Measurements from ENCODE around the gene PPP2R2C. TPM values are rescaled to one million over a fixed set of nuclear protein-coding genes. Genes with fewer than 3 reads are reported as not detected.

Gene PPP2R2C
- total RNA-seq, 1 experiment from 2014 or later, result 9.5 TPM

- ATAC-seq, result no peak
- no peak overlapping the region for H2AFZ ChIP-seq (ENCODE audit: low read length)
- CTCF ChIA-PET, result no interaction called here
- intact Hi-C loops (cut with micrococcal nuclease), result loop anchor here (5.0 kb wide), 1 partner anchor 205 kb away; no protein-coding TSS in a partner anchor
- no peak for TF ChIP-seq EZH2phosphoT487 (IDR thresholded peaks at IDR 0.05; ENCODE audit: borderline replicate concordance, low read length)
- no peak for TF ChIP-seq EZH2 (IDR thresholded peaks at IDR 0.05; ENCODE audit: low read length, unreplicated experiment)
- TF ChIP-seq CTCF (conservative IDR thresholded peaks at IDR 0.05; ENCODE audit: low read depth, low read length), result no peak
- peaks cover 24% of the 10 kb centered on the region for H3K4me1 ChIP-seq (ENCODE audit: insufficient read depth, low read length)
- H3K4me3 ChIP-seq (ENCODE audit: low read length), result no peak overlapping the region
- H3K27me3 ChIP-seq (ENCODE audit: low read length), result no peaks in the 10 kb centered on the region
- POLR2A ChIA-PET (ENCODE audit: unreplicated experiment), result no interaction called here
- no peaks in the 10 kb centered on the region for H3K9me3 ChIP-seq (ENCODE audit: low read length)
- no TSS peak for BruUV-seq (replicated peaks)
- H3K36me3 ChIP-seq (ENCODE audit: low read depth, low read length), result no peaks in the 10 kb centered on the region
- H4K20me1 ChIP-seq (ENCODE audit: low read length), result no peaks in the 10 kb centered on the region
- no peaks in the 10 kb centered on the region for H3K9me2 ChIP-seq (replicated peaks; ENCODE audit: low read length)
- no peak for DNase-seq
- H3K4me2 ChIP-seq (ENCODE audit: low read length), result no peak overlapping the region
- no peaks in the 10 kb centered on the region for H3F3A ChIP-seq (ENCODE audit: low read length, unreplicated experiment)
- peak overlapping the region; percentile 96 for H3K27ac ChIP-seq (ENCODE audit: low read length)
- peak overlapping the region; percentile 81 for H3K9ac ChIP-seq (ENCODE audit: low read length)
- no peaks in the 10 kb centered on the region for H3K79me2 ChIP-seq (ENCODE audit: low read length)
Measured at GRCh38 chr4:6342530-6343293, 129.7 kb downstream of the PPP2R2C start.

GRCh38 chr4:6341696-6342095, 130.7 kb downstream of the PPP2R2C start:
- no peak overlapping the region for H2AFZ ChIP-seq (ENCODE audit: low read length)
- H3K9ac ChIP-seq (ENCODE audit: low read length), result no peak overlapping the region
- ATAC-seq (no peak), DNase-seq (no peak)
- TF ChIP-seq EZH2phosphoT487 (IDR thresholded peaks at IDR 0.05; ENCODE audit: borderline replicate concordance, low read length) (no peak), CTCF (conservative IDR thresholded peaks at IDR 0.05; ENCODE audit: low read depth, low read length) (no peak), EZH2 (IDR thresholded peaks at IDR 0.05; ENCODE audit: low read length, unreplicated experiment) (no peak)
- no peaks in the 10 kb centered on the region for H3K27me3 ChIP-seq (ENCODE audit: low read length)
- H4K20me1 ChIP-seq (ENCODE audit: low read length), result no peaks in the 10 kb centered on the region
- H3K79me2 ChIP-seq (ENCODE audit: low read length), result no peaks in the 10 kb centered on the region
- CTCF ChIA-PET, result no interaction called here
- H3K4me2 ChIP-seq (ENCODE audit: low read length), result no peak overlapping the region
- POLR2A ChIA-PET (ENCODE audit: unreplicated experiment), result no interaction called here
- BruUV-seq (replicated peaks), result no TSS peak
- H3K9me3 ChIP-seq (ENCODE audit: low read length), result no peaks in the 10 kb centered on the region
- H3F3A ChIP-seq (ENCODE audit: low read length, unreplicated experiment), result no peaks in the 10 kb centered on the region
- H3K27ac ChIP-seq (ENCODE audit: low read length), result no peak overlapping the region
- H3K4me3 ChIP-seq (ENCODE audit: low read length), result no peak overlapping the region
- intact Hi-C loops (cut with micrococcal nuclease), result loop anchor here (5.0 kb wide), 1 partner anchor 206 kb away; no protein-coding TSS in a partner anchor
- no peaks in the 10 kb centered on the region for H3K9me2 ChIP-seq (replicated peaks; ENCODE audit: low read length)
- H3K4me1 ChIP-seq (ENCODE audit: insufficient read depth, low read length), result peaks cover 24% of the 10 kb centered on the region
- no peaks in the 10 kb centered on the region for H3K36me3 ChIP-seq (ENCODE audit: low read depth, low read length)

GRCh38 chr4:6340446-6341015, 131.9 kb downstream of the PPP2R2C start:
- BruUV-seq (replicated peaks), result no TSS peak
- H4K20me1 ChIP-seq (ENCODE audit: low read length), result no peaks in the 10 kb centered on the region
- no peaks in the 10 kb centered on the region for H3K36me3 ChIP-seq (ENCODE audit: low read depth, low read length)
- ChIA-PET CTCF (no interaction called here), POLR2A (ENCODE audit: unreplicated experiment) (no interaction called here)
- DNase-seq (no peak), ATAC-seq (no peak)
- no peaks in the 10 kb centered on the region for H3K9me3 ChIP-seq (ENCODE audit: low read length)
- no peaks in the 10 kb centered on the region for H3K79me2 ChIP-seq (ENCODE audit: low read length)
- no peak overlapping the region for H3K4me3 ChIP-seq (ENCODE audit: low read length)
- no peaks in the 10 kb centered on the region for H3K27me3 ChIP-seq (ENCODE audit: low read length)
- H3K4me2 ChIP-seq (ENCODE audit: low read length), result no peak overlapping the region
- peaks cover 24% of the 10 kb centered on the region for H3K4me1 ChIP-seq (ENCODE audit: insufficient read depth, low read length)
- H3K9ac ChIP-seq (ENCODE audit: low read length), result no peak overlapping the region
- TF ChIP-seq EZH2phosphoT487 (IDR thresholded peaks at IDR 0.05; ENCODE audit: borderline replicate concordance, low read length) (no peak), EZH2 (IDR thresholded peaks at IDR 0.05; ENCODE audit: low read length, unreplicated experiment) (no peak), CTCF (conservative IDR thresholded peaks at IDR 0.05; ENCODE audit: low read depth, low read length) (no peak)
- H2AFZ ChIP-seq (ENCODE audit: low read length), result no peak overlapping the region
- H3K27ac ChIP-seq (ENCODE audit: low read length), result no peak overlapping the region
- intact Hi-C loops (cut with micrococcal nuclease), result loop anchor here (5.0 kb wide), 1 partner anchor 207 kb away; no protein-coding TSS in a partner anchor
- no peaks in the 10 kb centered on the region for H3F3A ChIP-seq (ENCODE audit: low read length, unreplicated experiment)
- H3K9me2 ChIP-seq (replicated peaks; ENCODE audit: low read length), result no peaks in the 10 kb centered on the region

All from PC-3 (cell line).